GM21367 (cell line): ENCODE results near the gene MARCHF6.
A peak's percentile ranks its signal among the peaks of the same experiment; 100 is the strongest.
"Not testable (repeated sequence)": the region's sequence is repeated elsewhere in the genome, so short reads cannot be mapped to it uniquely, and the experiment has no call there.

Experiments used
- ATAC-seq: cut with Tn5 transposase; IDR thresholded peaks from one replicate; pipeline ENCODE4 v1.9.1; 2021; ENCODE audit not compliant: unreplicated experiment

MARCHF6 gene

GRCh38 chr5:10323588-10324488, 29.7 kb upstream of the MARCHF6 start:
- ATAC-seq = no peak

GRCh38 chr5:10324518-10325370, 28.8 kb upstream of the MARCHF6 start:
- ATAC-seq = no peak

GRCh38 chr5:10328323-10328722, 25.2 kb upstream of the MARCHF6 start:
- no peak for ATAC-seq

GRCh38 chr5:10329446-10329819, 24.1 kb upstream of the MARCHF6 start:
- no peak for ATAC-seq

GRCh38 chr5:10329820-10330481, 23.5 kb upstream of the MARCHF6 start:
- no peak for ATAC-seq

GRCh38 chr5:10330511-10331230, 22.8 kb upstream of the MARCHF6 start:
- no peak for ATAC-seq

GRCh38 chr5:10331341-10331796, 22.1 kb upstream of the MARCHF6 start:
- no peak for ATAC-seq

GRCh38 chr5:10332301-10332700, 21.2 kb upstream of the MARCHF6 start:
- ATAC-seq = no peak

GRCh38 chr5:10333154-10334006, 20.1 kb upstream of the MARCHF6 start:
- peak; percentile 60 for ATAC-seq

- no peak for ATAC-seq
Measured at GRCh38 chr5:10334831-10335230, 18.7 kb upstream of the MARCHF6 start.

GRCh38 chr5:10335711-10336470, 17.6 kb upstream of the MARCHF6 start:
- no peak for ATAC-seq

GRCh38 chr5:10337107-10337506, 16.4 kb upstream of the MARCHF6 start:
- ATAC-seq = no peak

- no peak for ATAC-seq
Measured at GRCh38 chr5:10337986-10338385, 15.5 kb upstream of the MARCHF6 start.

GRCh38 chr5:10338686-10339057, 14.8 kb upstream of the MARCHF6 start:
- ATAC-seq = no peak

GRCh38 chr5:10339058-10339811, 14.3 kb upstream of the MARCHF6 start:
- ATAC-seq = no peak

- ATAC-seq = no peak
Measured at GRCh38 chr5:10339958-10340357, 13.5 kb upstream of the MARCHF6 start.

GRCh38 chr5:10343486-10343885, 10.0 kb upstream of the MARCHF6 start:
- no peak for ATAC-seq

GRCh38 chr5:10344461-10345106, 8.9 kb upstream of the MARCHF6 start:
- ATAC-seq = not testable (repeated sequence)
